OCI-LY1 (cell line): Measurements from ENCODE around the gene ETFDH.

ENCODE experiments used
- EZH2 ChIP-seq: fragments of 200-600 bp; sonication (generic), shearing (Covaris generic); IDR thresholded peaks from 2 replicates; pipeline ENCODE4 v1.8.0; 2017; ENCODE audit warnings: borderline replicate concordance, mixed run types, mild to moderate bottlenecking, antibody characterized with exemption, low read length, moderate library complexity, mixed read lengths
- TF ChIP-seq, protein P1 (sequence below): fragments of 200-600 bp; sonication (generic), shearing (Covaris generic); IDR thresholded peaks from 2 replicates; pipeline ENCODE4 v1.5.1; 2017; ENCODE audit warnings: mild to moderate bottlenecking, antibody characterized with exemption, low read length, moderate library complexity, mixed read lengths

GRCh38 chr4:158673633-158674032 is 1.5 kb downstream of the ETFDH start:
- TF ChIP-seq, protein P1, sequence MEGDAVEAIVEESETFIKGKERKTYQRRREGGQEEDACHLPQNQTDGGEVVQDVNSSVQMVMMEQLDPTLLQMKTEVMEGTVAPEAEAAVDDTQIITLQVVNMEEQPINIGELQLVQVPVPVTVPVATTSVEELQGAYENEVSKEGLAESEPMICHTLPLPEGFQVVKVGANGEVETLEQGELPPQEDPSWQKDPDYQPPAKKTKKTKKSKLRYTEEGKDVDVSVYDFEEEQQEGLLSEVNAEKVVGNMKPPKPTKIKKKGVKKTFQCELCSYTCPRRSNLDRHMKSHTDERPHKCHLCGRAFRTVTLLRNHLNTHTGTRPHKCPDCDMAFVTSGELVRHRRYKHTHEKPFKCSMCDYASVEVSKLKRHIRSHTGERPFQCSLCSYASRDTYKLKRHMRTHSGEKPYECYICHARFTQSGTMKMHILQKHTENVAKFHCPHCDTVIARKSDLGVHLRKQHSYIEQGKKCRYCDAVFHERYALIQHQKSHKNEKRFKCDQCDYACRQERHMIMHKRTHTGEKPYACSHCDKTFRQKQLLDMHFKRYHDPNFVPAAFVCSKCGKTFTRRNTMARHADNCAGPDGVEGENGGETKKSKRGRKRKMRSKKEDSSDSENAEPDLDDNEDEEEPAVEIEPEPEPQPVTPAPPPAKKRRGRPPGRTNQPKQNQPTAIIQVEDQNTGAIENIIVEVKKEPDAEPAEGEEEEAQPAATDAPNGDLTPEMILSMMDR, result no peak
- TF ChIP-seq EZH2, result no peak
